ENCODE data around the gene CYP19A1. TPM values are rescaled to one million over a fixed set of nuclear protein-coding genes. Genes with fewer than 3 reads are reported as not detected.

Gene CYP19A1
- total RNA-seq, 1 experiment from 2014 or later: 0.94 TPM

- no peak overlapping the region for H3K27ac ChIP-seq
- ChIA-PET CTCF (no interaction called here), POLR2A (ENCODE audit: unreplicated experiment) (no interaction called here)
- TF ChIP-seq CTCF (conservative IDR thresholded peaks at IDR 0.05): no peak
- TF ChIP-seq EZH2 (IDR thresholded peaks at IDR 0.05; ENCODE audit: low read depth): no peak
- no peak overlapping the region for H2AFZ ChIP-seq
- H3K9me3 ChIP-seq (ENCODE audit: insufficient read depth, low read depth): no peaks in the 10 kb centered on the region
- intact Hi-C loops (cut with micrococcal nuclease; ENCODE audit: unreplicated experiment): no loop called here
- no peaks in the 10 kb centered on the region for H3K9me2 ChIP-seq (ENCODE audit: insufficient read depth)
- peaks cover 7% of the 10 kb centered on the region for H3K4me1 ChIP-seq (replicated peaks; ENCODE audit: insufficient read depth)
- H4K20me1 ChIP-seq (ENCODE audit: insufficient read depth): no peaks in the 10 kb centered on the region
- DNase-seq: no peak
- BruUV-seq (replicated peaks): no TSS peak
- no peaks in the 10 kb centered on the region for H3F3A ChIP-seq (ENCODE audit: insufficient read depth, low read depth)
- no peaks in the 10 kb centered on the region for H3K27me3 ChIP-seq (ENCODE audit: insufficient read depth, low read depth)
- no peak overlapping the region for H3K4me3 ChIP-seq
- H3K36me3 ChIP-seq (ENCODE audit: low read depth): no peaks in the 10 kb centered on the region
- H3K79me2 ChIP-seq (ENCODE audit: low read depth): no peaks in the 10 kb centered on the region
- no peak overlapping the region for H3K4me2 ChIP-seq
Measured at GRCh38 chr15:51237816-51238215, 100.6 kb downstream of the CYP19A1 start.

GRCh38 chr15:51234176-51234927, 104.0 kb downstream of the CYP19A1 start:
- Histone ChIP-seq H3K4me1 (replicated peaks; ENCODE audit: insufficient read depth) (no peaks in the 10 kb centered on the region), H3K27ac (no peak overlapping the region), H3K4me3 (no peak overlapping the region), H3K9me3 (ENCODE audit: insufficient read depth, low read depth) (no peaks in the 10 kb centered on the region), H2AFZ (no peak overlapping the region), H3K79me2 (ENCODE audit: low read depth) (no peaks in the 10 kb centered on the region), H3F3A (ENCODE audit: insufficient read depth, low read depth) (no peaks in the 10 kb centered on the region), H3K27me3 (ENCODE audit: insufficient read depth, low read depth) (no peaks in the 10 kb centered on the region), H3K4me2 (no peak overlapping the region), H4K20me1 (ENCODE audit: insufficient read depth) (no peaks in the 10 kb centered on the region), H3K9me2 (ENCODE audit: insufficient read depth) (no peaks in the 10 kb centered on the region), H3K36me3 (ENCODE audit: low read depth) (no peaks in the 10 kb centered on the region)
- intact Hi-C loops (cut with micrococcal nuclease; ENCODE audit: unreplicated experiment): no loop called here
- DNase-seq: no peak
- BruUV-seq (replicated peaks): no TSS peak
- no peak for TF ChIP-seq CTCF (conservative IDR thresholded peaks at IDR 0.05)
- TF ChIP-seq EZH2 (IDR thresholded peaks at IDR 0.05; ENCODE audit: low read depth): no peak
- ChIA-PET CTCF (no interaction called here), POLR2A (ENCODE audit: unreplicated experiment) (no interaction called here)

- no peak for DNase-seq
- CTCF ChIA-PET: no interaction called here
- H3F3A ChIP-seq (ENCODE audit: insufficient read depth, low read depth): no peaks in the 10 kb centered on the region
- POLR2A ChIA-PET (ENCODE audit: unreplicated experiment): no interaction called here
- H4K20me1 ChIP-seq (ENCODE audit: insufficient read depth): no peaks in the 10 kb centered on the region
- no peak overlapping the region for H3K4me3 ChIP-seq
- H3K9me2 ChIP-seq (ENCODE audit: insufficient read depth): no peaks in the 10 kb centered on the region
- TF ChIP-seq CTCF (conservative IDR thresholded peaks at IDR 0.05) (no peak), EZH2 (IDR thresholded peaks at IDR 0.05; ENCODE audit: low read depth) (no peak)
- H3K9me3 ChIP-seq (ENCODE audit: insufficient read depth, low read depth): no peaks in the 10 kb centered on the region
- H2AFZ ChIP-seq: no peak overlapping the region
- intact Hi-C loops (cut with micrococcal nuclease; ENCODE audit: unreplicated experiment): no loop called here
- H3K36me3 ChIP-seq (ENCODE audit: low read depth): no peaks in the 10 kb centered on the region
- no peaks in the 10 kb centered on the region for H3K27me3 ChIP-seq (ENCODE audit: insufficient read depth, low read depth)
- BruUV-seq (replicated peaks): no TSS peak
- no peak overlapping the region for H3K4me2 ChIP-seq
- peaks cover 6% of the 10 kb centered on the region for H3K4me1 ChIP-seq (replicated peaks; ENCODE audit: insufficient read depth)
- no peak overlapping the region for H3K27ac ChIP-seq
- no peaks in the 10 kb centered on the region for H3K79me2 ChIP-seq (ENCODE audit: low read depth)
Measured at GRCh38 chr15:51232581-51232980, 105.8 kb downstream of the CYP19A1 start.

Data from PC-9 (cell line).